Suppressor macrophage treated with lipopolysaccharide for 1 hour (primary cell): ENCODE results near the gene ASPDH.

ENCODE experiments used
- DNase-seq, 3 donors: peaks; one replicate each; pipeline ENCODE4 v3.0.0-alpha.2; 2020 to 2022

ASPDH gene

GRCh38 chr19:50512999-50513745 lies 541 bp downstream of the ASPDH start:
- DNase-seq, result no peak

- no peak for DNase-seq
Observed at GRCh38 chr19:50512112-50512998, 1.4 kb downstream of the ASPDH start.

- peak; percentile 99 to 100 (median 100) for DNase-seq
Observed at GRCh38 chr19:50511069-50511822, 2.5 kb downstream of the ASPDH start, which contains the start of gene JOSD2. TSS of gene JOSD2 (minus strand) at chr19:50511191. CDS start at chr19:50510431, 760 bp downstream.

GRCh38 chr19:50510700-50511068 lies 3.0 kb downstream of the ASPDH start:
- DNase-seq, result no peak

- DNase-seq, result no peak
Observed at GRCh38 chr19:50510121-50510670, 3.5 kb downstream of the ASPDH start.

- no peak for DNase-seq
Observed at GRCh38 chr19:50509366-50509765, 4.3 kb downstream of the ASPDH start.

- DNase-seq, result no peak
Observed at GRCh38 chr19:50508843-50509190, 4.9 kb downstream of the ASPDH start.

GRCh38 chr19:50507376-50507775 lies 6.3 kb downstream of the ASPDH start:
- no peak for DNase-seq

- no peak for DNase-seq
Observed at GRCh38 chr19:50506700-50507099, 7.0 kb downstream of the ASPDH start.

GRCh38 chr19:50505856-50506611 lies 7.7 kb downstream of the ASPDH start:
- no peak for DNase-seq

- no peak for DNase-seq
Observed at GRCh38 chr19:50501568-50502475, 11.9 kb downstream of the ASPDH start.

GRCh38 chr19:50501186-50501567 lies 12.5 kb downstream of the ASPDH start:
- DNase-seq, result no peak

GRCh38 chr19:50500753-50501151 lies 13.0 kb downstream of the ASPDH start:
- DNase-seq, result no peak

GRCh38 chr19:50500060-50500752 lies 13.5 kb downstream of the ASPDH start:
- DNase-seq, result no peak

GRCh38 chr19:50498219-50499056 lies 15.3 kb downstream of the ASPDH start:
- DNase-seq, result no peak

- no peak for DNase-seq
Observed at GRCh38 chr19:50497022-50497405, 16.7 kb downstream of the ASPDH start.

GRCh38 chr19:50496189-50497021 lies 17.3 kb downstream of the ASPDH start:
- DNase-seq, result no peak

- no peak for DNase-seq
Observed at GRCh38 chr19:50495020-50495531, 18.6 kb downstream of the ASPDH start.
